T1000 (cell line): ENCODE results near the gene CAMKK1.
"Not testable (repeated sequence)": the region's sequence is repeated elsewhere in the genome, so short reads cannot be mapped to it uniquely, and the experiment has no call there.

Source experiments
- DNase-seq: peaks from one replicate; lab custom pipeline; 2025; ENCODE audit warnings: mixed read lengths; lab: John Stamatoyannopoulos, UW

CAMKK1 gene

DNA sequence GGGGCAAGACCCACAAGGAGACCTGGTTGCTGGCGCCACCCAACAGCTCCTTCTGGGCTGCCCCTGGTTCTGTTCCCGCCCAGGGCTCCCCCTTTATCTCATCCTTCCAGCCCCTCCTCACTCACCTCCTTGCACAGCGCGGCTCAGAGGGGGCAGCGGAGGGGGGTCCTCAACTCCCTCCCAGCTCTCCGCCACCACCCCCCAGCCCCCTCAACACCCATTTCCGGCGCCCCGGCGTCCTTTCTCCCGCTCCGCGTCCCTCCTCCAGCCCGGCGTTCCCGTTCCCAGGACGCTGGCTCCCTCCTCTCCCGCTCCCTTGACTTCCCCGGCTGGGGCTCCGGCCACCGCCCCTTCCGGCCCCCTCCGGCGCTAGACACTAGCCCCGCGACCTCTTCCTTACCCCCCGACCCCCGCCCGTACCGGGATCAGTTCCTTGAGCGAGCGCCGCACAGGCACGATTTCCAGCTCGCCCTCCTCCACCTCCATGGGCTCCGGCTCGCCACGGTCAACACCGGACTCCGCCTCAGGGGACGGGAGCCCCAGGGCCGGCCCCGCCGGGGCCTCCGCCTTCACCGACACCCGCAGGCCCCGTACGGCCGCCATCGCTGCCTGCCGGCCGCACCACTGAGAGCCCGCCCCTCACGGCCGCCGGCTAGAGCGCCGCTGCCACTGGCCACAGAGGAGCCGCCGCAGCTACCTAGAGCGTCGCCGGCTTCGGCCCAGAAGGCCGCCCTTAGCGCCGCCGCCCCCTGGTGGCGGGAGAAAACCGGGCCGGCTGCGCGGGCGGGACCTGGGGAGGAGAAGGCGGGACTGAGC is 47.0 kb downstream of the CAMKK1 start, which contains the start of gene NCBP3:
Gene NCBP3 (minus strand): TSS at position 626 of the 816 bp plus-strand sequence. CDS start 23 bp downstream, at position 603.
- DNase-seq, result peak; percentile 83

DNA sequence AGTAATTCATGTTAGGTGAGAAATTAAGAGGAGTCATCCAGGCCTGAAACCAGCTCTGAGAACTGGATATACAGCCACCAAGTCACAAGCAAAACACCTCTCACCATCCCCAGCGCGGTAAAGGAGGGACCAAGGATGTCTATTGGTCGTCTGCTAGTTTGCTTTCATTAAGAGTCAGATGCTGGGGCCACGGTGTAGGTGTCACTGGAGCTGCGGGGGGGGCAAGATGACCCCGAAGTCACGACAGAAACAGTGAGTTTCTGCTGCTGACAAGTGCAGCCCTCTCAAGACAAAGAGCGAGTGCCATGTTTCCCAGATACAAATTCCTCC is 47.6 kb downstream of the CAMKK1 start:
- DNase-seq, result no peak

DNA sequence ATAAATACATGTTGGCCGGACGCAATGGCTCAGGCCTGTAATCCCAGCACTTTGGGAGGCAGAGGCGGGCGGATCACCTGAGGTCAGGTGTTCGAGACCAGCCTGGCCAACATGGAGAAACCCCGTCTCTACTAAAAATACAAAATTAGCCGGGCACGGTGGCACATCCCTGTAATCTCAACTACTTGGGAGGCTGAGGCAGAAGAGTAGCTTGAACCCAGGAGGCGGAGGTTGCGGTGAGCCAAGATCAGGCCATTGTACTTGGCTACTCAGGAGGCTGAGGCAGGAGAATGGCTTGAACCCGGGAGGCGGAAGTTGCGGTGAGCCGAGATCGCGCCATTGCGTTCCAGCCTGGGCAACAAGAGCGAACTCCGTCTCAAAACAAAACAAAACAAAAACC is 48.3 kb downstream of the CAMKK1 start:
- not testable (repeated sequence) for DNase-seq

DNA sequence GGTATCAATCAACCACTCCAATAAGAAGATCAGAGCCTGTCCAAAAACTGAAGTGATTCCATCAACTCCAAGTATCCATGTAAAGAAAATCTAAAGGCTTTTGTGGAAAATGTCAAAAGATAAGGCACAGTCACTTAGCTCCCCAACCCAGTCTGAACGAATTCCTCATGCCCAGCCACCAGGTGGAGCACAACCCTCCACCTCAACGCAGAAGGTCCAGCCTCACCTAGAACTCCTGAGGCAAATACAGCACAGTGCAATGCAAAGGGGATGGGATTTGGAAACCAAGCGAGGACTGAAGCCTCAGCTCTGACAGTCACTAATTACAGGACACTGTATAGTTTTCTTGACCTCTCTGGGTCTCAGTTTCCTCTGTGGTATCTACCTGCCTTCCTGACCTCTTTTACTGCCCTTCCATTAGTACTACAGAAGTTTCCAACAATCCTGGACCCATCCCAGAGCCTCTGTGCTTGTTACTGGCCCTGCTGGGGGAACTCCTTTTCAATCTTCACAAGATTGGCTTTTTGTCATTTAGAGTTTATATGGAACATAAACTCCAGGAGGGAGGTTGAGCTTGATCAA is 48.8 kb downstream of the CAMKK1 start:
- DNase-seq, result no peak

DNA sequence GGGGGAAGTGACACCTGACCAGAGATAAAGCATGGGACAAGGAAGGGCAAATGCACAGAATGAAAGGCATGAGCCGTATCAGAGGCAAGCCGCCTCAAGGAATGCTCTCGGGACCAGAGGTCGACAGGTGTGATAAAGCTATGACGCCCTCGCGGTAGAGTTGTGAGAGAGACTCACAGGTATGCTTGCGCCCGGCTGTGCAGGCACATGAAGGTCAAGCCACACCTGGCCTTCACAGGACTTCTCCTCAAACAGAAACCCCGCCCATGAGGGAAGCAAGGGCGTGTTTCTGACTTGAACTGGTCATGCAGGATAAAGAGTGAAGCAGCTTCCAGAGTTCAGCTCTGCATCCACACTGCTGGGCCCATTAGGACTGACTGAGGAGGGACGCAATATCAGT is 54.6 kb downstream of the CAMKK1 start:
- DNase-seq, result no peak

DNA sequence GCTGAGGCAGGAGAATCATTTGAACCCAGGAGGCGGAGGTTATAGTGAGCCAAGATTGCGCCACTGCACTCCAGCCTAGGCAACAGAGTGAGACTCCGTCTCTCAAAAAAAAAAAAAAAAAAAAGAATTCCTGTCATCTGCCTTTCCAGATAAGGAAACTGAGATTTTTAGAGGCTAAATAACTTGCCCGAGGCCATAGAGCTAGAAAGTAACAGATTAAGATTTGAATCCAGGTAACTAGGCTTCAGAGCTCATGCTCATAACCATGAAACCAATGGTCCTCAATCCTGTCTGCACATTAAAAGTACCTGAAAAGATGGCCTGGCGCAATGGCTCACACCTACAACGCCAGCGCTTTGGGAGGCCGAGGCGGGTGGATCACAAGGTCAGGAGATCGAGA is 56.3 kb downstream of the CAMKK1 start:
- DNase-seq, result no peak

DNA sequence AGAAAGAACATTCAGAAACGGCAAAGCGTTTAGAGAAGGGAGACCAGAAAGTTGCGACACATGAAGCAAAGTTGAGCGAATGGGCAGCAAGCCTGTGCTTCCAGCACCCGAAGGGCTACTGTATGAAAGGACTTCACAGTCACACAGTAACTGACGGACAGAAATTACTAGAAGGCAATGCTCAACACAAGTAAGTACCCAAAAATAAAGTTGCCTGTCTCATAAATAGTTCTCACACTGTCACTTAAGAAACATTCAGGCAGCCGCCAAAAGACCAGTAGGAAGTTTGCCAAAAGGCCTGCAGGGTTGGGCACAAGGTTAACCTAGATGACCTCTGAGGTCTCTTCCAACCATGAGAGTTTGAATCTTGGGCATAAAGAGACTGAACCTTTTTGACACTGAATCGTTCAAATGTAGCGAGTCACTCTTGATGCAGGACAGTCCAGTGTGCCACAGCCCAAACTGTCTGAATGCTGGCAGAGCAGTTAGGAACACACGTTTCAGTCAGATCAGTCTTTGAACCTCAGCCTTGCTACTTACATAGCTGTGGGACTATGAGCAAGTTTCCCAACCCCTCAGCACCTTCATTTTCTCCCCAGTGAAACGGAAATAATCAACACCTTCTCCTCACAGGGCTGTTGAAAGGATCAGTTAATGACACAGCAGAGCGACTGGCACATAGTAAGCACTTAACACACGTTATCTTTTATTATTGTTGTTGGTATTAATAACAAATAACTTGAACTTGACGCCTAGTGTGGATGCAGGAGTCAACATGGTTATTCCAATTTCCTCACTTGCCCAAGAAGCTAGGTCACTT is 57.2 kb downstream of the CAMKK1 start:
- DNase-seq, result no peak

DNA sequence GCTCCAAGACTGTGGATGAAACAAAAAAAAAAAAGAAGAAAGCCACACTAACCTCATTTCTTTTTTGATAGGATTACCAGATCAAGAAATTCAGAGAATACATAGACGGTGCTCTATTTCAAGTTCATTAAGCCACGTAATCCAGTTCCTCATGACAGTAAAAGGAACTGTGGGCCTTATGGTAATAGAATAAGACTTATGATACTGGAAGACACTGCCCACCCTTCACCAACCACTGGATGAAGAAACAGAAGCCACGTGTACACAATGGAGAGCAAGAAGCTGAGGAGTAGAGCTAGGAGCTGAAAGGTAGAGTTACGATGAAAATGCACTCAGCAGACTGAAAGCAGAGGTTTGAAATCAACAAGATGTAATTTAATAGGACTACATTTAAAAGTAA is 58.0 kb downstream of the CAMKK1 start:
- no peak for DNase-seq

DNA sequence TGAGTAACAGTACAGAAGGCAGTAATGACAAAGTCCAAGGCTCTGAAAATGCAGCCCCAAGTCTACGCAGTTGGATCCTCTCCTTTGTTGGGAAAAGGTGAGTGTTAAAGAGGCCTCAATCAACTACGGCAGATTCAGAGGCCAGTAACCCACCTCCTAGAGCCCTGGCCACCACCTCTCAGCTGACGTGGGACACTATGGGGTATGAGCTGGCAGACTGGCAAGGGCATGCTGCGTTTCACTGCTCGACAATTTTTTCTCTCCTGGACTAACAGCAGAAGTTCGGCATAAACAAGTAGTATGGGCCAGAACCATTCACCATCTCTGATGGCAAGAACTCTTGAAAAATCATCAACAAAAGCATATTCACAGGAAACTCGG is 64.0 kb downstream of the CAMKK1 start:
- no peak for DNase-seq

DNA sequence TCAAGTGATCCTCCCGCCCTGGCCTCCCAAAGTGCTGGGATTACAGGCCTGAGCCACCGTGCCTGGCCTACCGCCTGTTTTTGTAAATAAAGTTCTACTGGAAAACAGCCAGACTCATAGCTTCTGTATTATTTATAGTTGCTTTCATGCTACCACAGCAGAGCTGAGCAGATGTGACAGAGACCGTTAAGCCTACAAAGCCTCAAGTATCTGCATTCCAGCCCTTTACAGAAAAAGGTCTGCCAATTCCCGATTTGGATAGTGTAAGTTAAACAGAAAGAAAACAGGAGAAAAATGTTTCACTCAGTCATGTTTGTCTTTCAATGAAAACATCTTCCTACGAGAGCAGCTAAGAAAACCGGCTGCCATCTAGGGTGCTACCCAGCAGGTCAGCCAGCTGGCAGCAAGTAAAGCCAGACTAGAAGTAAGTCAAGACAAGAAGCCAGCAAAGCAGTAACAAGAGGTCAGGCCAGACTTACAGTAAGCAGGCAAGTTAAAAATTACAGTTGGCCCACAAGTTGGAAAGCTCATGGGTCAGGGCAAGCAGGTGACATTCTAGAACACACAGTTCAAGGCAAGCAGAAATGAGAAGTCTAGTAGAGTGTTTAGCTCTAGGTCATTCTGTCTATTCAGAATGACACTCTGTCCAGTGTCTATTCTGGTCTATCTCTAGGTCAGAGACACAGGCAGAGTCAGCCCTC is 64.6 kb downstream of the CAMKK1 start:
- DNase-seq, result no peak

DNA sequence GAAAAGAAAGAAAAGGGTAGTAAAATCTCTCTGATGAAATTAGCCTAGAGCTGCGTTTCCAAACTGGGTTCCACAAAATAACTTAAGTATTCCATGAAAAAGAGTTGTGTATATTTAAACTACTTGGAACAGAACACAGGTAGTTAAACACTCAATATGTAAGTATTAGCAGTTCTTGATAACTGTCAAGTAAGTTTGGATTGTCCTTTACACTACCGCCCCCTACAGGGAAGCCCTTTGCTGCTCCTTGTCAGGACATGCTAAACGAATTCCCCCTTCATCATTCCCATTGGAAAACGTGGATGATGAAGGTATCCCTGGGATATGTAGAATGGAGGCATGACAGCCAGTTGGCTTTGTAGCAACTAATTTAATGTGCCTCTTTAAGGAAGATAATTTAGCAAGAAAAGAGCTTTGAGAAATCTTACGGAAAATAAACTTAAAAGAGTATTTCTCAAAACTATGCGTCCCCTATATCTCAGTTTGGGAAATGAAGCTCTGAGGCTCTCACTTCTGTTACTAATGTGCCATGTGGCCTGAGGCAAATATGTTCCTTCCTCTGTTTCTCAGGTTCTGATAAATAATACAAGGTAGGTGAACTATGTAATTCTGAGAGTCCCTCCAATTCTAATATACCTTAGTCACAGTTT is 65.6 kb downstream of the CAMKK1 start:
- no peak for DNase-seq

DNA sequence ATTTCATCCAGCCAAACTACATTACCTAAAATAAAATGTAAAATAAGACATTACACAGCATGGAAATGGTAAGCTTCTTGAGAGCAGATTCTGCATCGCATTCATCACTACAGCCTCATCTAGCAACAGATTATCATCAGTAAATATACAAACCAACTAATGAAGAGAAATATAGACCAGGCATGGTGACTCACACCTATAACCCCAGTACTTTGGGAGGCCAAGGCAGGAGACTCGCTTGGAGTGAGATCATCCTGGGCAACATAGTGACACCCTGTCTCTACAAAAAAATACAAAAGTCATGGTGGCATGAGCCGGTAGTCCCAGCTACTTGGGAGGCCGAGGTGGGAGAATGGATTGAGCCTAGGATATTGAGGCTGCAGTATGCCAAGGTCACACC is 66.7 kb downstream of the CAMKK1 start:
- DNase-seq, result no peak

DNA sequence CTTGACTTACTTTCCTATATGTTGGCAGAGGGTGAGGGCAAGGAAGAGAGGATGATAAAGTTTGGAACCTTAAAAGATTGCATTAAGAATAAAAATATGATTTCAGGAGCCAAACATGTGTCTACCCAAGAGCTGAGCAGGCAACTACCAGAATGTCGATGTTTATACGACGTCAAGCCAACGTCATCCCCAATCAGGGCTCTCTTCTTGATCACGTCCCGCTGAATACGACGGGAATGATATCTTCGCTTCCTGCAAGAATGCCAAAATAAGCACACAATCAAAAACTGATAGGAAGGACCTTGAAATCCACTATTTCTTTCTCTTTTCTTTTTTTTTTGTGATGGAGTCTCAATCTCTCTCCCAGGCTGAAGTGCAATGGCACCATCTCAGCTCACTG is 71.8 kb downstream of the CAMKK1 start:
- no peak for DNase-seq

DNA sequence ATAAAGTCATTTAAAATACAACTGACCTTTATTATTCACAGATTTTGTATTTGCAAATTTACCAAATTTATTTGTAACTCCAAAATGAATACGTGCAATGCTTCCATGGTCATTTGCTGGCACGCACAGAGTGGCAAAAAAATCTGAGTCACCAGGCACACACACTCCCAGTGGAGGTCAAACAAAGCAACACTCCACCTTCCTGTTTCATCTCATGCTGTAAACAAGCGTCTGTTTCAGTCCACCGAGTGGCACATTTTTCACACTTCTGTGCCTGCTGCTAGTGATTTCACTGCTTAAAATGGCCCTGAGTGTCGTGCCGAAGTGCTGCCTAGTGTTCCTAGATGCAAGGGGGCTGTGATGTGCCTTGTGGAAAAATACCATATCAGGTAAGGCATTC is 74.1 kb downstream of the CAMKK1 start:
- DNase-seq, result no peak

DNA sequence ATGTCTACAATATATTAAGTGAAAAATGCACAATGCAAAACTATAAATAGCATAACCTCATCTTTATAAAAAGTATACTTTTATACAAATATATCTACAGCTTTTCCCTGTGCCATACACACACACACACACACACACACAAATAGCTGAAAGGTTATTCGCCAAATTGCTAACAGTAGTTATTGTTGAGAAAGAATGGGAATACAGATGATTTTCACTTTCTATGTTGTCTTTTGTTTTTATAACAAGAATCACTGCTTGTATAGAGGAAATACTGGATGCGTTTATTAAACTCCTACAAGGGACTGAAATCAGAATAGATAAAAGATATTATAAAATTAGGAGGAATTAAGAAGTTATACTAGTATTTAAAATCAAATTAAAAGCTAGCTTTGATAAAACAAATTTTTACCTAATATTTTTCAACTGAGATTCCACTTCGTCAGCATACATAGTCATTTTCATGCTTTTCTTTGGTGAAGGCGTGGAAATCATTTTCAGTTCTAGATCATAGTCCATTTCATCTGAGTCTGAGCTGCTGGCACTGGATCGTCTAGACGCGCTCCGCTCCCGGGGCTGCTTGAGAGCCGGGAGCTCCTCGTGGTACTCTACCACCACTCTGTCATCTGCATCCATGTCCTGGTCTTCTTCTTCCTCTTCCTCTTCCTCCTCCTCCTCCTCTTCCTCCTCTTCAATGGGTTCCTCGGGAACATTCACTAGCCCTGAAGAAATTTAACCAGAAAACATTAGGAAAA is 74.8 kb downstream of the CAMKK1 start:
- no peak for DNase-seq

DNA sequence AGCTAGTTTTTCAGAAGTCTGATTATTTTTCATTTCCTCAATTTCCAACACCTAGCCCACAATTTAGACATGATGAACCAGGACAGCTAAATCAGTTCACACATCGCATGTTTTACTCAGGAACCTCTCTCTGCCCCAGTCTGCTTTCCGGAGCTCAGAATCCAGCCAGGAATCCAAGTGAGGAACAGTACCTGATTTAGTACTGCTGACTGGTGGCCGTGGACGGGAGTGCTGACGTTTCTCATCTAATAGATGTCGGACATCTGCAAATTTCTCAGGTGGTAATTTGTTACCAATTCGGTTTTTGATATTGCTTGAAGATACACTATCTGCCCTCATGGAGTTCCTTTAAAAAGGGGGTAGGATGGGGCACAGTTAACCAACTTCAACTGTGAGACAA is 76.9 kb downstream of the CAMKK1 start:
- no peak for DNase-seq

DNA sequence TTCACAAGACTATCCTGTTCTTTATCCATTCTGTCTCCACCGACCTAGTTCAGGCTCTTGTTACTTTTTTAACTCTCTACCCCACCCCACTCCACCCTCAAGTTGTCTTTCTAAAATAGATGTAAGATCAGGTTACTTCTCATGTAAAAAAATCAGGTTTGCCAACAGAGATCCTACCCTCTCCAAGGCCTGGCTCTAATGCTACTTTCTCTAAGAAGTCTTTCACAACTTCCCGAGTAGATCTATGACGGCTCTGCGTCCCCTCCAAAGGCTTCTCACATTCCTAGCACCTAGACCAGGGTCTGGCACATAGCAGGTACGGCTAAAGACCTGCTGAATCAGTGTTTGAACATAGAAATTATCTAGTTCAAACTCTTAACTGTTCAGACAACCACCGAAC is 77.7 kb downstream of the CAMKK1 start:
- no peak for DNase-seq

DNA sequence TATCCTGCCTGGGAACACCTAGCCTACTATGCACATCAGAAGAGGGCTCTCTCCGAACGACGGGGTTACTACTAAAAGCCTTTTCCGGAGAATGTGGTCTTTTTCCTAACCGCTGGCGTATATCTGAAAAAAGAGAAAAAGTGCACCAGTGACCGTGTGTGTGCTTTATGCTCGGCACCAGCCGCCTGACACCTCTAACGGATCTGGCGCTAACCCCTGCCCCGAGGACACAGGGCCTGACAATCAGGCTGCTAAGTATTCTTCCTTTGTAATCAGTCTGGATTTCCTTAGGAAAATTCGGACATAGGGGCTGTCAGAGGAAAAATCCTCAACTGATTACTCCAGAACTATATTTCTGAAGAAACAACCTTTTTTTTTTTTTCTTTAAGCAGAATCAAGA is 78.5 kb downstream of the CAMKK1 start:
- no peak for DNase-seq

DNA sequence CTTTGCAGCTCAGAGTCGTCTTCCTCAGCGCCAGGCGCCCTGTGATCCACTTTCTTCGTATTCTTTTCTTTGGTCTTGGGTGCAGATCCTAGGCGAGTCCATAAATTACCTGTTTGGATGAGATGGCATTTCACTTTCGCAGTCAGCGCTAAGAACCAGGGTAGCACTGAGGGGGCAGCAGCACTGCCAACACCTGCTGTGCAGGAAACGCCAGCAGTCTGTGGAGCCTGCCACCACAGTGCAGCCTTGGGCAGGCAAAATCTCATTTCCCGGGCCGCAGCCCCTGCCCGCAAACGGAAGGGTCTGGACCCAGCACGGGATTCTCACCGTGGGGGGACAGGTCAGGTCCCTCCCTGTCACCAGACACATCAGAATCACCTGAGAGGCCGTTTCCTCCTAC is 79.7 kb downstream of the CAMKK1 start:
- DNase-seq, result no peak

DNA sequence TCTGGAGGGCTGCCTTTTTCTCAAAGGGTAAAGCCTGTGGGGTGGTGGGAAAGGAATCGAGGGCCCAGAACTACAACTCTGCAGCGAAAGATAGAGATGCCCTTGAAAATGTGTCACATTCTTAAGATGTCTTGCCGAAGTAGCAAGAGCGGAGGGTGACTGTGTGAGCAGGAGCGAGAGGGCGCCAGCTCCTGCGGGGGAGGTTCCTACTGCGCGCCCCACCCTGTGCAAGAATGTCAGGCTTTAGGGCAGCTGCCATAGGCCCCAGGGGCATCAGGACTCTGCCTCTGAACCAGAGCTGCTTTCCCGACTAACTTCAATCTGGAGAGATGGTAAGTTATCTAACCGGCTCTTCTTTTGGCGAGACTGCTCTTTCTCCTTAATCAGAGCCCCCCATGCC is 80.1 kb downstream of the CAMKK1 start:
- no peak for DNase-seq

DNA sequence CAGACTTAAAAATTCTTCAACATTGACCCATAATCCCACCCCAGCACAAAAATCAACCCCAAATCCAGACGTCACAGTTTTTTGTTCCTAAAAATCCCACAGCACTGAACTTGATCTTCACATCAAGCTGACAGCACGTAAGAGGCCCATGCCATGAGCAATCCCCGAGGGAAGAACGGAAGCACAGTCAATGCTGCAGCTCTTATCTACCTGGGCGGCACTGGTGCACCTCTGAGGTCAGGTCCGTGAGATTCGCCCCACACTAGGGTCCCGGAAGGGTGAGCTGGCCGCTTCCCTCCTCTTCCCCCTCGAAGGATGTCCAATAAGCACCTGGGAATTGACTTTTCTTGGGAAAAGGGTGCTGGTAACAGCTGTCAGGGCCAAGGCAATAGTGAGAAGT is 80.6 kb downstream of the CAMKK1 start:
- DNase-seq, result no peak
